GM18498 (cell line): Measurements from ENCODE around the gene R3HDM1.
"Not testable (repeated sequence)": the region's sequence is repeated elsewhere in the genome, so short reads cannot be mapped to it uniquely, and the experiment has no call there.

Experiments used
- ATAC-seq: cut with Tn5 transposase; IDR thresholded peaks from one replicate; pipeline ENCODE4 v1.9.1; 2021; ENCODE audit warnings: mild to moderate bottlenecking, moderate library complexity; ENCODE audit not compliant: unreplicated experiment

Gene R3HDM1

DNA sequence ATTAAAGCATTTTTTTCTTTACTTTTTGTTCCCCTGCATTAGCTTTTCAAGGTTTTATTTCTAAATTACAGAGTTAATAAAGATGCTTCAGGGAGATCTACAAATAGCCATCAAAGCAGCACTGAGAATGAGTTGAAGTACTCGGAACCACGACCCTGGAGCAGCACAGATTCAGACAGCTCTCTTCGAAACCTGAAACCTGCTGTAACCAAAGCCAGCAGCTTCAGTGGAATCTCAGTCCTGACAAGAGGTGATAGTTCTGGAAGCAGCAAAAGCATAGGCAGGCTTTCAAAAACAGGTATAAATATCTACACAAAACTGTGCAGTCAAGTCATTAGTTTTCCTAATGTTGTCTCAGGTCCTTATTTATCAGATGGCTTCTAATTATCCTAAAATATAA, 107.5 kb downstream of the R3HDM1 start:
- no peak for ATAC-seq

DNA sequence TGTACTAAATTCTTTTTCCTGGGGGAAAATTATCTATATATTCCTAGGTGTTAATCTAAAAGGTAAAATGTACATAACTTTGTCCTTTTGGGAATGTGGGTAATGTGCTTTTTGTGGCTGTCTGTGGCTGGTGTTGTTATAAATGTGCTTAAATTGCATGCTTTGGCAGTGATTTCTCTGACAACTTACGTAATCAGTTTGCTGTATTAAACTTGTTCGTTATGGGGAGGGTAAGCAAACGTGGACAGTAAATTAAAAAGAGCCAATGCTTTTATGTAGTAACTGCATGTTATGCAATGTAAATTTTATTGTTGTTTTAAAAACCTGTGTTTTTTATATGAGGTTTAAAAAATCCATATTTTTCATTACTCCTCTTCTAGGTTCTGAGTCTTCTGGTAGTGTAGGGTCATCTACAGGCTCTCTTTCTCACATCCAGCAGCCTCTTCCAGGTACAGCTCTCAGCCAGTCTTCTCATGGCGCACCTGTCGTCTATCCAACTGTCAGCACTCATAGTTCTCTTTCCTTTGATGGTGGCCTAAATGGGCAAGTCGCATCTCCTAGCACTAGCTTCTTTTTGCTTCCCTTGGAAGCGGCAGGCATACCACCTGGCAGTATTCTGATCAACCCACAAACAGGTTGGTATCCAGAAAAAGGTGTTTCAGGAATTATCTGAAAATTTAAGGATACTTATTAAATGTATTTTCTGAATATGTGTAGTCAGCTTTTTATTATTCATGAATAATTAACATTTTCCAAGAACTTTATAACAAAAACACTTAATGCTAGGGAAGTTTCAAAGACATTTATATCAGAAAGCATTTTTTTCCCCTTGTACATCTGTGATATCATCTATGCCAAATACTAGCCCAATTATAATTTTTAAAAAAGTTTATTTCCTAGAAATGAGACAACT, 110.1 kb downstream of the R3HDM1 start:
- ATAC-seq: no peak

DNA sequence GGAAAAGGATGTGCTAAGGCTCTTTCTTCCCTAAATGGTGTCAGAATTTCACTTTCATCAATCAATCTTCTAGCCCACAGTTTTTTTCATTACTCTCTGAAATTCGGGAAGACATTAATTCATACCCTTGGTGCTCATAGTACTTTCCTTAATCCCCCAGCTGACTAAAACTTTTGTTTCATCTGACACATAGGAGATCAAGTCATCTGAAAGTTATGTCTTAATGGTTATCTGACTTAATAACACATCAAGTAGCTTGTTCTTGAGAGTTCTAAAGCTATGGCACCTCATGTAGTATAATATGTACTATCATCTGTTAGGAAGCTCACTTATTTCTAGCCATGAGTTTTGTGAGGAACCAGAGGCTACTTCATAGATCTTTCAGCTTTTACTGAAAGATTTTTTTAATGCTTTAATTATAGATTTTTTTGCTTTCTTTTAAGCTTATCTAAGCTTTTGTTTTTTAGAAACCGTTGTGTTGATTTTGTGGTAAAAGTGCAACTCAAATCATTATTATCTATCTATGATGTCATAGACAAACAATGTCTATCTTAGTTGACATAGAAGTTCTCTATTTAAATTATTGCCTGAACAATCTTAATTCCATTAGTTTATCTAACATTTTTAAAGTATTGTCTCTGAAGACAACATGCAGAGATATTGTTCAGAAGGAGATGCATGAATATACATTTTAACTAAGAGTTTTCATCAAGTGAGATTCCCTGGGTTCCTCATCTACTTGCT, 116.7 kb downstream of the R3HDM1 start:
- ATAC-seq: no peak

DNA sequence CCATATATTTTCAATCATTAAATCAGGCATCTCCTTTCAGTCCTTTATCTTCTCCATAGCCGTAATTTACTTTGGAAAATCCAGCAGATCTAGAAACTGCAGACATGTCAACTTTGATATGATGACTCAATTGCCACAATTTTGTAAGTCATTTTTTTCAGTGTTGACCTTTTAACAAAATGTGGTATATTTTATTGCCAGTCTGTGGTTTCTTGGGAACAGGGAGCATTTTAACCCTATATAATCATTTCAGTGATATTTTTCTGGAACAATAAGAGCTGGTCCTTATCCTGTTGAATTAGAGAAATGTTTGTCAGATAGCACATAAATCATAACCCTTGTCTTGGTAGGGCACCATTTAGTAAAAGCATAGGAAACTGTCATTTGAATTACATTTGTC, 119.4 kb downstream of the R3HDM1 start:
- ATAC-seq: no peak

DNA sequence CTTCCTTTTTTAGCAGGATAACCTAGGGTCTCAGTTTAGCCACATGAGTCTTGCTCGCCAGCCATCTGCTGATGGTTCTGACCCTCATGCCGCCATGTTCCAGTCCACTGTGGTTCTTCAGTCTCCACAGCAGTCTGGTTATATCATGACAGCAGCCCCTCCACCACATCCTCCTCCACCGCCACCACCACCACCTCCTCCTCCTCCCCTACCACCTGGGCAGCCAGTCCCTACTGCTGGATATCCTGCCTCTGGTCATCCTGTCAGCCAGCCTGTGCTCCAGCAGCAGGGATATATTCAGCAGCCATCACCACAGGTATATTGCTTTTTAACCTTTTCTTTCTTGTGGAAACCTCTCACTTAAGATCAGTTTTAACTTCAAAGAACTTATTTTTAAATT, 120.4 kb downstream of the R3HDM1 start:
- no peak for ATAC-seq

DNA sequence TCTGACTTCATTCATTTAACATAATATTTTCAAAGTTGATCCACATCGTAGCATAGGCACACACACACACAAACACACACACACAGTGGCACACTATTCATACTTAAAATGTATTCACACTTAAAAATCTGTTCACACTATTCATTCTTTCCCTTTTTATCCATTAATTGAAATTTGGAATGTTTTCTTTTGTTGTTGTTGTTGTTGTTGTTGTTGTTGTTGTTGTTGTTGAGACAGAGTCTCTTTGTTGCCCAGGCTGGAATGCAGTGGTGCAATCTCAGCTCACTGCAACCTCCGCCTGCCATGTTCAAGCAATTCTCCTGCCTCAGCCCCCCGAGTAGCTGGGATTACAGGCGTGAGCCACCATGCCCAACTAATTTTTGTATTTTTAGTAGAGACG, 123.0 kb downstream of the R3HDM1 start:
- not testable (repeated sequence) for ATAC-seq

DNA sequence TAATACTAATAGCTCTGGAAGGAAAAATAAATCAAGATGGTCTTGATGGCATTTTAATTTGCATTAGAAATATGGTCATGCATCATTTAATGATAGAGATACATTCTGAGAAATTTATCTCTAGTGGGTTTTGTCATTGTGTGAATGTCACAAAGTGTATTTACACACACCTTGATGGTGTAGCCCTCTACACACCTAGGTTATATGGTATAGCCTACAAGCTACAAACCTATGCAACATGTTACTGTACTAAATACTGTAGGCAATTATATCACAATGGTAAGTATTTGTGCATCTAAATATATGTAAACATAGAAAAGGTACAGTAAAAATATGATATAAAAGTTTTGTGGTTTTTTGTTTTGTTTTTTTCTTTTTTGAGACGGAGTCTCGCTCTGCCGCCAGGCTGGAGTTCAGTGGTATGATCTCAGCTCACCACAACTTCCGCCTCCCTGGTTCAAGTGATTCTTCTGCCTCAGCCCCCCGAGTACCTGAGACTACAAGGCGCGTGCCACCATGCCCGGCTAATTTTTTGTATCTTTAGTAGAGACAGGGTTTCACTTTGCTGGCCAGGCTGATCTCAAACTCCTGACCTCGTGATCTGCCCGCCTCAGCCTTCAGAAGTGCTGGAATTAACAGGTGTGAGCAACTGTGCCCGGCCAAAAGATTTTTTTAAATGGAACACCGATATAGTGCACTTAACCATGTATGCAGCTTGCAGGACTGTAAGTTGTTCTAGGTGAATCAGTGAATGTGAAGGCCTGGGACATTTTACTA, 126.7 kb downstream of the R3HDM1 start:
- ATAC-seq: no peak

DNA sequence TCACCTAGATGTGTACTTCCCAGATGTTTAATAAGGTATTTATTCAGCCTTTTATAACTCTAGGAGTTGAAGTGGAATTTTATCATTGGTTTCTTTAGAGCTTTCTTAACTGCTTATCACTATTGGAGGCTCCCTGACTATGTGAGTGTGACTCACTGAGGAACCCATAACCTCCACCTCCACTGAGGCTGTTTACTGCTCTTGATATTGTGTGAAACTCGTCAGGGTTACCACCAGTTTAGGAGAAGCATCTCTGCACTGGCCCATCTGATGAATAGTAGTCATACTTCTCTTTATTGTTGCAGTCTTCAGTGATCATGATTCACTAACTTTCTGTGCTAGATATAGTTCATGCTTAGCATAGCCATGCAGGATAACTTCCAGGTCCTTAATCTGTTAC, 130.8 kb downstream of the R3HDM1 start:
- ATAC-seq: no peak

DNA sequence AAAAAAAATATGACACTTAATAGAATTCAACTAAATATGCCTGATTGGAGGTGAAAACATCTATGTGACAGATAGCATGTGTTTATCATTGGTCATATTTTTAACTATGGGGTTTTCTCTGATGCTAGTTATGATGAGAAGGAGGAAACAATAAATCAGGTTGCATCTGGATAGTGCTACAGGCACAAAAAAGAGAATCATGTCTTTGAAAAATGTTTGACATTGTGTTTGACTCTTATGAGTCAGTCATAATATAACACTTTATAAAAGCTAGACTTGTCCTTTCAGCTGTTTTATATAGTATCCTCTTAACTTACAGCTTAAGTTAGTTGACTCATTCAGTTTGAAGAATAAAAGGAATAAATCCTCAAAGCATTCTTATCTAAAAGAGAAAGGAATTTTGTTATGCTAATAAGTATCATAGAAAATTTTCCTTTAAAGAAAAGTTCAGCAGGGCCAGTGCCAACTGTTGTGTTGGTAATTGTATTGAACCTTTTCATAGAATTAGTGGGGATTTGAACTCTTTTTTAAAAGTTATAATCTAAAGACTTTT, 131.9 kb downstream of the R3HDM1 start:
- no peak for ATAC-seq

DNA sequence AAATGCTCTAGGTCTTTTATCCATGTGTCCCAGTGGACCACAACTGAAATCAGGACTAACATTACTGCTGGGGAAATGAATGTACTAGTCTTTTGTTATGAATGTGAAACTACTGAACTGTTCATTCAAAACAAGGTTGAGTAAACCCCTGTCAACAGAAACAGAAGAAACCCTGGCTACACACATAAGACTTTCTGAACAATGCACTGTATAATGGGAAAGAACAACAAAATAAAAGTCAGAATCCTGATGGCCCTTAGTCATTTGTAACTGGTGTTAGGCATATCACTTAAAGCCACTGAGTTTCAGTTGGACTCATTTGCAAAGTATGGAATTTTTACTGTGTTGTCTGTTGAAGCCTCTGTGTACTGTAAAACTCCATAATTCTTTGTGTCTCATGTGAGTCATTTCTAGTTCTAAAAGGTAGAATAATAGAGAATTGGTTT, 133.4 kb downstream of the R3HDM1 start:
- peak; percentile 86 for ATAC-seq

DNA sequence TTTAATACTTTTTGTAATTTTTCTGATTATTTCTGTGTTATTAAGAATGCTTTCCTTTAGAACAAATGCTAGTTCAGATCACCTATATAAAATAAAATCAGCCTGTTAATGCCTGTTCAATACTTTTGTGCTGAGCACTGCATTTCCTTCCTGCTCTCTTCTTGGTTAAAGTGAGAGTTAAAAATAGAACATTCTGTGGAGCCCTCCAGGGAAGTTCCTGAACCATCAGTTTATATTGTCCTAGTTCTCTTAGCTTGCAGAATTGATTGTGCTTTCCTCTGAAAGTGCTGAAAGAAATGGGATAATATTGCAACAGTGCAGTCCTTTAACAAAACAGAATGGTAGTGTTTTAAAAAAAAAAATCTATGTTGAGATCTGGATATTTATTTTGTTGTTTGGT, 135.8 kb downstream of the R3HDM1 start:
- no peak for ATAC-seq

DNA sequence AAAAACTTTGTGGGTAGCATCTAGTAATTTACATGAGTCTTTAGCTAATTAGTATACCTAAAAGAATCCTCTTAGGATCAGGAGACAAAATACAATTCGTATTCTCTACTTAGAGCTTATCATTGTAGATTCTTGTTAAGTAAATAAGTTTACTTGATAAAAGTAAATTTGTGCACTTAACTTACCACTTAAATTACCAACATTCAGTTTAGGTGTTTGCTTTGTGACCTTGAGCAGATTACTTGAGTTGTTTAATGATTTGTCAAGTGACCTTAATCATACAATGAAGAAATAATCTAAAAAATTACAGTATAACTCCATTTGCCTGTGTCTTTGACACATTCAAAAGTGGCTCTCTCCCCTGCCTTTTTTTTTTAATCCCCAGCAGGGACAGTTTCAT, 143.2 kb downstream of the R3HDM1 start:
- no peak for ATAC-seq

DNA sequence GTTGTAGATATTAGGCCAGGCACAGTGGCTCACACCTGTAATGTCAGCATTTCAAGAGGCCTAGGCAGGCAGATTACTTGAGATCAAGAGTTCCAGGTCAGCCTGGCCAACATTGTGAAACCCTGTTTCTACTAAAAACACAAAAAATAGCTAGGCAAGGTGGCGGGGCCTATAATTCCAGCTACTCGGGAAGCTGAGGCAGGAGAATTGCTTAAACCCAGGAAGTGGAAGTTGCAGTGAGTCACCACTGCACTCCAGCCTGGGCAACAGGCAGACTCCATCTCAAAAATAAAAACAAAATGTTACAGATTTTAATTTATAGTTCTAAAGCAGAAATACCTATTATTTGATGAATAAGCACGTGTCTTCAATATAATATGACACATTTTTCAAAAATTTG, 144.7 kb downstream of the R3HDM1 start:
- no peak for ATAC-seq

DNA sequence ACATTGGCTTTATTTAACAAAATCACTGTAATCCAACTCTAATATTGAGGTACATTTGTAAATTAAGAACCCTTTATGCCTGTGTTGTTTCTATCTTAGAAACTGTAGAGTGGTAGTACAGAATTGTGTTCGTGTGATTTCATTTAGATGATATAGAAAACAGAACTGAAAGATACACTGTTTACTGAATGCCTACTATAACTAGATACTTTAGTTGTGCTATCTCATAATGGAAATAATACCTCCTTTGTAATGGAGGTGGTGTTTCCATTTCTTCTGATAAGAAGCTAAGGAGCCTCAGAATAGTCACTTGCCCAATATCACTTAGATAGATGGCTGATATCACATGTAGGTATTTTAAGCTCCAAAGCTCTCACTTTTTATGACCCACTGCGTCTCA, 147.8 kb downstream of the R3HDM1 start:
- no peak for ATAC-seq

DNA sequence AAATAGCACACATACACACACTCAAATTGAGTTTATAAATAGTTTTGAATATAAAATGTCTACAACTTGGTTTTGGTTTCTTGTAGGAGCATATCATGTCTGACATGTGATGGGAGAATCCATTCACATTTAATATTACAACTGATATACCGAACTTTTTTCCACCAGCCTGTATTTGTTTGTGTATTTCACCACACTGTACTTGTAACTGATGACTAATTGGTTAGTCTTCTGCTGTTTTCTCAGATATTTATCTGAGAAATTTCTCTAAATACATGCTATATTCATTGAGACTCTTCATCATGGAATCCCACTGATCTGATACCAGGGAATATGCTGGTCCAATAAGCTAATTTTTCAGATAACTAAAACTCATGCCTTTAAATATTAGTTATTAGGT, 154.1 kb downstream of the R3HDM1 start:
- no peak for ATAC-seq

DNA sequence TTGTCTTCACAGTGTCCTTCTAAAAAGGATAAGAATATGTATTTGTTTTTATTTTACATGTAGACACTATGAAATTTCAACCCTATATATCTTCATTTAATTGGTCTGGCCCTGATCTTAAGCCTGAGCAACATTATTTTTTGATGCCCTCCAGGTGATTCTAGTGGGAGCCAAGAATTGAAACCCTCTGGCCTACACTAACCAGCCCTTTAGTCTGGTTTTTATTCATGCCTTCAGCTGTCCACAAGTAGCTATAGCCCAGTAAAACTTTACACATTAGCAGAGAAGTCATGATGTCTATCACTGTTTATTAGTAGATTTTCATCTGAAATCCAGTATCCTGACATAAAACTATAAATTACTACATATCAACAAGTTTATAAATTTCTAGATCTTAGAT, 157.7 kb downstream of the R3HDM1 start:
- no peak for ATAC-seq

DNA sequence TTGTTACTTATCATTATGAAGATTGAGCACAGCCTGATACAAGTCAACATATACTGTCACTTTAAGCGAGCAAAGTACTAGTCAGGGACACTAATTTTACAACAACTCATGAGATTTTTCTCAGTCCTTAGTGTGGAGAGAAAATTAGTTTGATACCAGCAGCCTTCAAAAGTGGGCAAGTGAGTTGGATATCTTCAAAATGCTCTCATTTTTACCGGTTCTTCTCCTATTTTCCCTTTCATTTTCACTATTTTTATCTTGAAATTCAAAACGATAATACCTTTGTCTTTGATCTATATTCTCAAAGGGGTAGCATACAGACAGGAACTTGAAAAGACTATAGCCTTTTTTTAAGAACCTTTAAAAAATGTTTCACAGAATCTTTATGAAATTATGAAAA, 158.4 kb downstream of the R3HDM1 start:
- ATAC-seq: no peak

DNA sequence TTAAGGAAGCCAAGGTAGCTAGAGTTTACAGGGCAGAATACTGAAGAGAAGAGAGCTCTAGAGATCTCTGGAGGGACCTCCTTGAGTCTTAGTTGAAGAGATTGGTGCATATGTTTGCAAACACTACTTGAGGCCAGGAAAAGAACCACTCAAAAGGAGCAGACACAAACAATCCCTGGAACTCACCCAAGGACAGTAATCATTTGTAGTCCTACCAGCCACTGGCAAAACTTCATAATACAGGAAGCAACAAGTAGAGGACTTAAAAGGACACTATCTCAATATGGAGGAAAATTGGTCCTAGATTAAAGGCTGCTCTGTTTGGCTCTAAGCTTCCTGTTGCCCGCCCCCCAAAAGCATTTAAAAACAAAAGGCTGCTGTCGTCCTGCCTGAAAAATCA, 163.4 kb downstream of the R3HDM1 start:
- no peak for ATAC-seq

DNA sequence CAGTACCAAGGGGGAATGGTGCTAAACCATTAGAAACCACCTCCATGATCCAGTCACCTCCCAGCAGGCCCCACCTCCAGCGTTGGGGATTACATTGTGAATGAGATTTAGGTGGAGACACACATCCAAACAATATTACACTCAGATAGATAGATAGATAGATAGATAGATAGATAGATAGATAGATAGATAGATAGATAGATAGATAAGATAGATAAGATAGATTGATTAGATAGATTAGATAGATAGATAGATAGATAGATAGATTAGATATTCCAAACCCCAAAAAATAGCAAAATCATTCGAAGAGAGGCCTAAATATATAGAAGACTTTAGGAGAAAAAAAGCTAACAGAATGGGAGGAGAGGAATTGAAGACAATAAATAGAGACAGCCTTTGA, 167.6 kb downstream of the R3HDM1 start:
- no peak for ATAC-seq

DNA sequence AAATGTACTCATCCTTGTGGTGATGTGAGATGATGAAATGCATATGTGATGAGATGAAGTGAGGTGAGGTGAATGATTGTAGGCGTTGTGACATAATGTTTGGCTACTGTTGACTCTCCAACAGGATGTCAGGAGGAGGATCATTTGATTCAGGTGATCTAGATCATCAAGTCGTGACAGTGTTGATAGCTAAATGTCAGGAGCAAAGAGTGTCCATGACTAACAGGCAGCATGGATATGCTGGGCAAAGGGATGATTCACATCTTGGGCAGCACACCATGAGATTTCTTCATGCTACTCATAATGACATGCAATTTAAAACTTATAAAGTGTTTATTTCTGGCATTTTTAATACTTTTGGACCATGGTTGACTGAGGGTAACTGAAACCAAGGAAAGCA, 170.2 kb downstream of the R3HDM1 start:
- no peak for ATAC-seq

DNA sequence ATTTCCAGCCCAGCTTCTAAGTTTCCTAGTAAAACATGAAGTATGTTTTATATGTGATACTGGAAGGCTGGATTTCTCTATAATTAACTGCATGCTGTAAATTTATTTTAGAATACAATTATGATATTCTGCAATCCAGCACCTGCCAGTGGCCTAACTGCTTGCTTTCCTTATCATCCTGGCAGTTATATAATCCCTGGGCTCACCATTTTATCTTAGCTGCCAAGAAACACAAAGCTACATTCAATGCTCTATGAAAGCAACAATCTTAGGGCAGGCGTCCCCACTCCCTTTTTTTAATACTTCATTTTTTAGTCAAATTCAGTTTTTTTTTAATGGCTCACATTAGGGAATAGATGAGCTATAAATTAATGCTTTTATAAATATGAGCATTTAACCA, 172.0 kb downstream of the R3HDM1 start:
- no peak for ATAC-seq
